Measurements from ENCODE around the gene SLC16A3.

- TF ChIP-seq POLR2A (IDR thresholded peaks at IDR 0.05) (no peak), CTCF (IDR thresholded peaks at IDR 0.05) (no peak)
Measured at GRCh38 chr17:82277851-82278250, 49.0 kb downstream of the SLC16A3 start.

All from adrenal gland (tissue), 5 donors.